ENCODE data around the gene OOSP1.
"Not testable (repeated sequence)": the region's sequence is repeated elsewhere in the genome, so short reads cannot be mapped to it uniquely, and the experiment has no call there.

The OOSP1 gene

GRCh38 chr11:59962107-59962482 is 23.9 kb downstream of the OOSP1 start:
- no peak for DNase-seq

GRCh38 chr11:59963733-59964132 is 25.5 kb downstream of the OOSP1 start, which contains the start of gene OOSP4A:
TSS of gene OOSP4A (plus strand) at chr11:59964033. CDS start at chr11:59964033, 0 bp downstream.
- no peak for DNase-seq

GRCh38 chr11:59965424-59965823 is 27.2 kb downstream of the OOSP1 start:
- no peak for DNase-seq

GRCh38 chr11:59966201-59966600 is 28.0 kb downstream of the OOSP1 start:
- DNase-seq, result no peak

GRCh38 chr11:59967677-59968394 is 29.6 kb downstream of the OOSP1 start:
- DNase-seq, result no peak

- no peak for DNase-seq
These were observed 30.2 kb downstream of the OOSP1 start for GRCh38 chr11:59968395-59968783.

GRCh38 chr11:59973097-59973496 is 34.9 kb downstream of the OOSP1 start:
- DNase-seq, result no peak

GRCh38 chr11:59981106-59981770 is 43.0 kb downstream of the OOSP1 start:
- DNase-seq, result no peak

- DNase-seq, result not testable (repeated sequence)
These were observed 43.8 kb downstream of the OOSP1 start for GRCh38 chr11:59982037-59982436.

GRCh38 chr11:59983212-59983611 is 45.0 kb downstream of the OOSP1 start:
- DNase-seq, result no peak

GRCh38 chr11:59984368-59984767 is 46.1 kb downstream of the OOSP1 start:
- no peak for DNase-seq

- DNase-seq, result no peak
These were observed 52.2 kb downstream of the OOSP1 start for GRCh38 chr11:59990421-59990820.

- no peak for DNase-seq
These were observed 54.2 kb downstream of the OOSP1 start for GRCh38 chr11:59992425-59992824.

GRCh38 chr11:59997800-59998199 is 59.6 kb downstream of the OOSP1 start:
- no peak for DNase-seq

- no peak for DNase-seq
These were observed 61.5 kb downstream of the OOSP1 start for GRCh38 chr11:59999691-60000090.

GRCh38 chr11:60003729-60004128 is 65.5 kb downstream of the OOSP1 start:
- no peak for DNase-seq

GRCh38 chr11:60005360-60005759 is 67.1 kb downstream of the OOSP1 start:
- DNase-seq, result no peak
